GM12891 (cell line): ENCODE results near the gene TBCA.

ENCODE experiments used
- DNase-seq: peaks from one replicate; pipeline ENCODE4 v3.0.0; 2011; ENCODE audit warnings: low spot score; ENCODE audit not compliant: insufficient read length
- FAIRE-seq: peaks from 2 replicates; lab custom pipeline; 2011; peaks lifted over from hg19 to GRCh38; lab: Jason Lieb, UNC
- PAX5 ChIP-seq: IDR thresholded peaks from 2 replicates; pipeline ENCODE4 v1.6.1; 2011; ENCODE audit warnings: low read length, moderate library complexity, mild to moderate bottlenecking; ENCODE audit not compliant: insufficient read depth, severe bottlenecking
- POLR2A ChIP-seq: IDR thresholded peaks from 2 replicates; pipeline ENCODE4 v1.6.1; 2011; ENCODE audit warnings: low read depth, low read length, control low read depth
- POLR2AphosphoS5 ChIP-seq: IDR thresholded peaks from 2 replicates; pipeline ENCODE4 v1.6.1; 2011; ENCODE audit warnings: low read depth, low read length, control low read depth
- POU2F2 ChIP-seq: IDR thresholded peaks from 2 replicates; pipeline ENCODE4 v1.6.1; 2011; ENCODE audit warnings: low read depth, mild to moderate bottlenecking, control low read depth, low read length, moderate library complexity
- SPI1 ChIP-seq: IDR thresholded peaks from 2 replicates; pipeline ENCODE4 v1.6.1; 2011; ENCODE audit warnings: low read depth, low read length, control low read depth
- TAF1 ChIP-seq: IDR thresholded peaks from 2 replicates; pipeline ENCODE4 v1.6.1; 2011; ENCODE audit warnings: low read depth, low read length, control low read depth

The TBCA gene

DNA sequence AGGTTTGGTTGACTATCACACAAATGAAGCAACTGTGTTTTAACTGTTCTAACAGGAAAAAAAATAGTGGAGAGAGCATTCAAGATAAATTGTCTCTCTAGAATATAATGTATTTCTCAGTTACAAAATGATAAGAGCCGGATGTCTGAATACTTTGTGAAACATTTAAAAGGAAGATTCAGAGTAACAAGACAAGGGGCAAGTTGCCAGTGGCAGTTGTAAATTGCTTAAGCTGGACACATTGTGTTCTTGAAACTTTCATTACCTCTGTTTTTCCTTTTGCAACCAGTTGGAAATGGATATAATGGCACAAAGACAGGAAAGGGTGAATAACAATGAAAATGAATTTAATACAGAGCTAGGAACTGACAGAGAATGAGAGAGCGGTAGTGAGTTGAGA, 15.2 kb upstream of the TBCA start:
- TF ChIP-seq POLR2AphosphoS5: no peak
- no peak for TF ChIP-seq TAF1
- no peak for TF ChIP-seq POU2F2
- FAIRE-seq: no peak

GRCh38 chr5:77785229-77785628, 9.1 kb upstream of the TBCA start:
- TF ChIP-seq POU2F2 (no peak), POLR2A (no peak), TAF1 (no peak), SPI1 (no peak), PAX5 (no peak), POLR2AphosphoS5 (no peak)
- FAIRE-seq (no peak), DNase-seq (no peak)

More for the DNA sequence above, 15.2 kb upstream of the TBCA start:
- DNase-seq: no peak

- TF ChIP-seq SPI1 (no peak), POU2F2 (no peak), PAX5 (no peak), TAF1 (no peak), POLR2A (no peak), POLR2AphosphoS5 (no peak)
- FAIRE-seq (peak; percentile 62), DNase-seq (no peak)
These were observed 8.6 kb upstream of the TBCA start for GRCh38 chr5:77784735-77785134.

DNA sequence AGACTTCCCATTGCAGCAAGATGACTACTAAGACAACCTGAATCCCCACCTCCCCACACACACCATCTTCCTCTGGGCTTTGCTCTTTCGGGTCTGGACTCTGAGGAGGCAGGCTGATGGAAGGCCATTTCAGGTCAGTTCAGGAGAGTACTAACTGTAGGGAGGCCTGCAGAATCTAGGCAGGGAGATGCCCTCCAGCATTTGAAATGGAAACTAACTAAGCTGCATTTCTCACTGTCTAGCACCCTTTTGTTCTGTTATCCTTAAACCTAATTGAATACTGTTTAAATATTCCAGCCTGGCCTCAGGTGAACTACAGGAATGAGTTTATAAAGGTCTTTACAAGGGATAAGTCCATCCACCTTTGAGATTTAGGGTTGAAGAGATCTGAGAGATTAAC, 4.9 kb upstream of the TBCA start:
- no peak for FAIRE-seq
- no peak for DNase-seq
- TF ChIP-seq TAF1: no peak
- TF ChIP-seq POLR2A: no peak

GRCh38 chr5:77778881-77779438, 2.8 kb upstream of the TBCA start:
- DNase-seq (no peak), FAIRE-seq (no peak)
- peak; percentile 34; the same call in 1 of the 2 replicates for TF ChIP-seq POLR2A
- TF ChIP-seq POLR2AphosphoS5: no peak

DNA sequence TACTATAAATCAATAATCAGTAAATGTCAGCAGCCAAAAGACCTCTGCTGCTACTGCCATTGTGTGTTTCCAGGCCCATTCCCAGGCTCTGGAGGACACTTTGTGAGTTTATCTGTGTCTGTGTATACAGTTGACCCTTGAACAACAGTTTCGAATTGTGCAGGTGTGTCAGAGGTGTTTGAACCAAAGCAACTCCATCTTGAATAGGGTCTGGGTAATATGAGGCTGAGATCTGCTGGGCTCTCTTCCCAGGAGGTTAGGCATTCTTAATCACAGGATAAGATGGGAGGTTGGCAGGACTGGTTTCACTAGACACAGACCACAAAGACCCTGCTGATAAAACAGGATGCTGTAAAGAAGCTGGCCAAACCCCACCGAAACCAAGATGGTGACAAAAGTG, 2.3 kb upstream of the TBCA start:
- DNase-seq (no peak), FAIRE-seq (no peak)
- no peak for TF ChIP-seq SPI1
- no peak for TF ChIP-seq POLR2AphosphoS5
- no peak for TF ChIP-seq POLR2A
- no peak for TF ChIP-seq POU2F2
- TF ChIP-seq TAF1: no peak
- no peak for TF ChIP-seq PAX5

- FAIRE-seq: no peak
- no peak for TF ChIP-seq PAX5
- TF ChIP-seq SPI1: no peak
- TF ChIP-seq POLR2AphosphoS5: no peak
- no peak for TF ChIP-seq POLR2A
- TF ChIP-seq TAF1: no peak
- no peak for TF ChIP-seq POU2F2
- DNase-seq: no peak
These were observed 1.8 kb upstream of the TBCA start for GRCh38 chr5:77777911-77778310.

GRCh38 chr5:77777281-77777892, 1.2 kb upstream of the TBCA start:
- DNase-seq: no peak
- FAIRE-seq: no peak

GRCh38 chr5:77776554-77777206, 541 bp upstream of the TBCA start:
- FAIRE-seq: no peak
- TF ChIP-seq PAX5: no peak
- no peak for TF ChIP-seq POLR2A
- no peak for TF ChIP-seq POU2F2
- TF ChIP-seq POLR2AphosphoS5: no peak
- no peak for TF ChIP-seq SPI1
- TF ChIP-seq TAF1: no peak

More at GRCh38 chr5:77777281-77777892, 1.2 kb upstream of the TBCA start:
- TF ChIP-seq SPI1: no peak
- no peak for TF ChIP-seq POLR2AphosphoS5
- TF ChIP-seq TAF1: no peak
- TF ChIP-seq PAX5: no peak
- no peak for TF ChIP-seq POLR2A

DNA sequence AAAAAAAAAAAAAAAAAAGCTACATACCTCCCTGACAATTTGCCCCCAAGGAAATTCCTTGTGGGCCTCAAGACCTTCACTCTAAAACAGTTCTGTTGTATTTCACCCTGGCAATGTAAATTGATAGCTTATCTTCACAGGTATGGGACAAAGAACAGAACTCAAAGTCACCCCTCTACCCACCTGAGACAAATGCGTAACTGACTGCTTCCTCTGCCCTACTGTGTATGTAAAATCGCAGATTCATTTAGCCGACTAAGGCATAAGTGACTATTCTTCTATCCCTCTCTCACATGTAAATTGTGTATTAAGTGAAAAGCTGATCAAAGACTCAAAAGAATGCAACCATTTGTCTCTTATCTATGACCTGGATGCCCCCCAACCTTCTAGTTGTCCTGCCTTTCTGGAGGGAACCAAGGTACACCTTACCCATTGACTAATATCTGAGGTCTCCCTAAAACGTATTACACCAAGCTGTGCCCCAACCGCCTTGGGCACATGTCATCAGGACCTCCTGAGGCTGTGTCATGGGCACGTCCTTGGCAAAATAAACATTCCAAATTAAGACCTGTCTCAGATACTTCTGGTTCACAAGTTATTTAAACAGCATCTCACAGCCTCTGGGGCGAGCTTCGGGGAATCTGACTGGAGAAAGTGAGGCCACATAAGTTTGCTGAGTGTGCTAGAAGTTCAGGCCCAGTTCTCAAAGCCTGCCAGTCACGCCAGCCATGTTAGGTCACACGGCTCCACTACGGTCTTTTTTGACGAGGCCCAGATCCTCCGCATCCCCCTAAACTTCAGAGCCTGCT, 954 bp downstream of the TBCA start:
- DNase-seq (no peak), FAIRE-seq (peak; percentile 59)
- no peak for TF ChIP-seq POU2F2
- no peak for TF ChIP-seq POLR2A
- TF ChIP-seq SPI1: no peak
- TF ChIP-seq TAF1: no peak
- no peak for TF ChIP-seq PAX5
- TF ChIP-seq POLR2AphosphoS5: no peak

More at GRCh38 chr5:77776554-77777206, 541 bp upstream of the TBCA start:
- no peak for DNase-seq
